ENCODE measurements around the gene F13A1.

F13A1 gene

DNA sequence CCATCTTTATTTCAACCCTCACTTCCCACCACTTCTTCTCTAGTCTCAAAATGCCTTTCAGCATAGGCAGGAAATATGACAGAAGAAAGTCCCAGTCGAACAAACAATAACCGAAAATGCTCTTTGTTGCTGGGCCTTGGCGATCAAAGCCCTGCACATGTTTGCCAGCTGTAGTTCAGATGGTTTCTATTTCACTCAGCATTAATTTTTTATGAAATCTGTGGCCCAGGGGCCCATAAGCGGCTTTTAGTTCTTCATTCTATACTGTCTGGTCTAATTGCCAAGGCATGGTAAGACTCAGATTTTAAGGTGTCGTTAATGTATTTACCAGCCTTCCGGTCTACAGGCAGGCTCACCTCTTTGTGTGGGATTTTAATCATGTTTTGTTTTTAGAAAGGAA, 10.9 kb upstream of the F13A1 start:
- Histone ChIP-seq H3K18ac (ENCODE audit: low read length) (no peak overlapping the region), H3K9me3 (ENCODE audit: insufficient read depth, low read depth, low read length) (no peaks in the 10 kb centered on the region), H3K4me3 (ENCODE audit: low read depth, low read length) (no peak overlapping the region), H4K8ac (ENCODE audit: low read depth, low read length) (no peak overlapping the region), H3K36me3 (ENCODE audit: control insufficient read depth in 1 of 2, insufficient read depth in 2 of 2, low read length in 2 of 2) (no peaks in the 10 kb centered on the region), H3K79me1 (ENCODE audit: low read length) (no peaks in the 10 kb centered on the region), H2BK12ac (ENCODE audit: low read length) (no peak overlapping the region), H3K14ac (ENCODE audit: low read length) (no peak overlapping the region), H3K27me3 (ENCODE audit: insufficient read depth, low read length) (peaks cover 4% of the 10 kb centered on the region), H3K23ac (ENCODE audit: low read length) (no peak overlapping the region), H2AK5ac (ENCODE audit: low read length) (no peak overlapping the region), H2AFZ (ENCODE audit: insufficient read depth, low read length, poor library complexity) (no peak overlapping the region), H3K27ac (ENCODE audit: low read depth, low read length) (no peak overlapping the region), H4K12ac (ENCODE audit: low read depth, low read length) (no peak overlapping the region), H3K4me1 (ENCODE audit: control insufficient read depth in 1 of 2, insufficient read depth in 2 of 2, low read length in 2 of 2) (no peaks in the 10 kb centered on the region), H2BK5ac (ENCODE audit: low read depth, low read length, poor library complexity) (no peak overlapping the region), H4K91ac (ENCODE audit: low read depth, low read length) (no peak overlapping the region), H3K79me2 (ENCODE audit: control insufficient read depth, insufficient read depth, low read length, poor library complexity) (no peaks in the 10 kb centered on the region), H3K9ac (ENCODE audit: low read length) (no peak overlapping the region), H2BK120ac (ENCODE audit: insufficient read depth, low read length, poor library complexity) (no peak overlapping the region), H3K4ac (ENCODE audit: low read depth, low read length) (no peak overlapping the region), H3K4me2 (ENCODE audit: low read length) (no peak overlapping the region)
- no CpG with 5 or more reads among the region's 6 CpGs for WGBS (ENCODE audit: extremely low coverage, insufficient coverage, insufficient read length)
- no peak for DNase-seq

DNA sequence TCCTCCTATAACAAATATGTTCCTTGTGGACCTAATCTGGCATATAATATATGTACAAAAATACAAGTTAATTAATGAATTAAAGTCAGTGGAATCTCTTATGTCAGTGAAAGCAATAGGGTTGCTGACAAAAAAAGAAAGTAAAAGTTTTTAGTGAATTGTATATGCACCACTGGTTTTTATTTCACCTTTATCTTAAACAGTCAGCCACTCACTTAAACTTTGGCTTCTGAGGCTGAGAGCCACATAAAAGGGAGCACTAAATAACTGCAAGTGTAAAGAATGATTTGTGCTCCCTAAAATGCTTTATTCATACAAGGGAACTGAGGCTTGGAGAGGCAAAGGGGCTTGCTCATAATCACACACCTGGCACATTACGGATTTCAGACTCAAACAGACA, 9.9 kb upstream of the F13A1 start:
- Histone ChIP-seq H2BK120ac (ENCODE audit: insufficient read depth, low read length, poor library complexity) (no peak overlapping the region), H3K79me2 (ENCODE audit: control insufficient read depth, insufficient read depth, low read length, poor library complexity) (no peaks in the 10 kb centered on the region), H3K4me3 (ENCODE audit: low read depth, low read length) (no peak overlapping the region), H3K9ac (ENCODE audit: low read length) (no peak overlapping the region), H3K9me3 (ENCODE audit: insufficient read depth, low read depth, low read length) (no peaks in the 10 kb centered on the region), H3K4me1 (ENCODE audit: control insufficient read depth in 1 of 2, insufficient read depth in 2 of 2, low read length in 2 of 2) (no peaks in the 10 kb centered on the region), H4K91ac (ENCODE audit: low read depth, low read length) (no peak overlapping the region), H3K14ac (ENCODE audit: low read length) (no peak overlapping the region), H3K27me3 (ENCODE audit: insufficient read depth, low read length) (peaks cover 4% of the 10 kb centered on the region), H3K18ac (ENCODE audit: low read length) (no peak overlapping the region), H4K12ac (ENCODE audit: low read depth, low read length) (no peak overlapping the region), H3K27ac (ENCODE audit: low read depth, low read length) (no peak overlapping the region), H2BK12ac (ENCODE audit: low read length) (no peak overlapping the region), H3K79me1 (ENCODE audit: low read length) (no peaks in the 10 kb centered on the region), H3K4me2 (ENCODE audit: low read length) (no peak overlapping the region), H3K4ac (ENCODE audit: low read depth, low read length) (no peak overlapping the region), H2AFZ (ENCODE audit: insufficient read depth, low read length, poor library complexity) (no peak overlapping the region), H3K23ac (ENCODE audit: low read length) (no peak overlapping the region), H4K8ac (ENCODE audit: low read depth, low read length) (no peak overlapping the region), H2AK5ac (ENCODE audit: low read length) (no peak overlapping the region), H2BK5ac (ENCODE audit: low read depth, low read length, poor library complexity) (no peak overlapping the region), H3K36me3 (ENCODE audit: control insufficient read depth in 1 of 2, insufficient read depth in 2 of 2, low read length in 2 of 2) (no peaks in the 10 kb centered on the region)
- WGBS (ENCODE audit: extremely low coverage, insufficient coverage, insufficient read length): no CpG with 5 or more reads among the region's 1 CpG
- no peak for DNase-seq

DNA sequence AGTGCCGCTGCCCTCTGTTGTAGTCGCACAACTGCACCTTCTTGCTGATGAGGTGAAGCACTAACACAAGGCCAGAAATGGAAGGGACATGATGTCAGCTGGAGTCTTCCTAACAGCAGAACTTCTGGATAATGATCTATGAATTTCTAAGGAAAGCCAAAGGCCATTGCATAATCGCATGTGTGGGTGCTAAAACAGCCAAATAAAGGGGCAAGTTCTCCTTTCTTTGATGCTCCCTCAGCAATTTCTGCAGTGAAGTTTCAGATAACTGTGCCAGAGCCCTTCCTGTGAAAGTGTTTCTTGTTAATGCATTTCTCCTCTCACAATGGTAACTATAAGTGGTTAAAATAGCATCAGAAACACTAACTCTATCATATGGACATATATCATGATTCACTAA, 8.0 kb upstream of the F13A1 start:
- H2BK12ac ChIP-seq (ENCODE audit: low read length): no peak overlapping the region

DNA sequence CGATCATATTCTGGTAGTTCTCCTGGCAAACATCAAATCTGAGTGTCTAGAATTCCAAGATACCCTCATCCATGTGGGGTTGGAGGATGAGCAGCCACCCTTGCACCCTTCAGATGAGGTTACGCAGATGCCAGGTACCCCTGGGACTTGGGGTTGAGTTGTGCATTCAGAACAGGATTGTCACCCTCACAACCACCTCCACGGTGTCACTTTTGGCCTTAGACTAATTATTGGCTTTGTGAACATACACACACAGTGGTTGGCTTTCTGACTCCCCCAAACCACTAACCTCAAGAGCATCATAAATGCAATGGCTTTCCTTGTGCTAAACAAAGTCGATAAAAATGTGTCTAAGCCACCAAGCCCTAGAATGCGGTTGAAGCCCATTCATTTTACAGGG, 2.9 kb upstream of the F13A1 start:
- H4K91ac ChIP-seq (ENCODE audit: low read depth, low read length): no peak overlapping the region
- H3K9me3 ChIP-seq (ENCODE audit: insufficient read depth, low read depth, low read length): peaks cover 2% of the 10 kb centered on the region
- H2AK5ac ChIP-seq (ENCODE audit: low read length): no peak overlapping the region
- H3K4me1 ChIP-seq (ENCODE audit: control insufficient read depth in 1 of 2, insufficient read depth in 2 of 2, low read length in 2 of 2): peaks cover 0 to 1% of the 10 kb centered on the region in 2 experiments
- no peak overlapping the region for H3K4me3 ChIP-seq (ENCODE audit: low read depth, low read length)
- no peak overlapping the region for H3K27ac ChIP-seq (ENCODE audit: low read depth, low read length)
- no peak overlapping the region for H3K4me2 ChIP-seq (ENCODE audit: low read length)
- H3K23ac ChIP-seq (ENCODE audit: low read length): no peak overlapping the region
- no peak overlapping the region for H4K8ac ChIP-seq (ENCODE audit: low read depth, low read length)
- no peak overlapping the region for H3K9ac ChIP-seq (ENCODE audit: low read length)
- no peak overlapping the region for H2BK120ac ChIP-seq (ENCODE audit: insufficient read depth, low read length, poor library complexity)
- H2AFZ ChIP-seq (ENCODE audit: insufficient read depth, low read length, poor library complexity): no peak overlapping the region
- H4K12ac ChIP-seq (ENCODE audit: low read depth, low read length): no peak overlapping the region
- no peaks in the 10 kb centered on the region for H3K79me2 ChIP-seq (ENCODE audit: control insufficient read depth, insufficient read depth, low read length, poor library complexity)
- H2BK12ac ChIP-seq (ENCODE audit: low read length): no peak overlapping the region
- no peak overlapping the region for H3K14ac ChIP-seq (ENCODE audit: low read length)
- H3K79me1 ChIP-seq (ENCODE audit: low read length): no peaks in the 10 kb centered on the region
- no CpG with 5 or more reads among the region's 5 CpGs for WGBS (ENCODE audit: extremely low coverage, insufficient coverage, insufficient read length)
- H3K4ac ChIP-seq (ENCODE audit: low read depth, low read length): no peak overlapping the region
- H3K36me3 ChIP-seq (ENCODE audit: control insufficient read depth in 1 of 2, insufficient read depth in 2 of 2, low read length in 2 of 2): no peaks in the 10 kb centered on the region
- H2BK5ac ChIP-seq (ENCODE audit: low read depth, low read length, poor library complexity): no peak overlapping the region
- peaks cover 19% of the 10 kb centered on the region for H3K27me3 ChIP-seq (ENCODE audit: insufficient read depth, low read length)
- DNase-seq: no peak
- H3K18ac ChIP-seq (ENCODE audit: low read length): no peak overlapping the region

More for the DNA sequence above, 8.0 kb upstream of the F13A1 start:
- H3K9me3 ChIP-seq (ENCODE audit: insufficient read depth, low read depth, low read length): no peaks in the 10 kb centered on the region
- no peak overlapping the region for H3K23ac ChIP-seq (ENCODE audit: low read length)
- H4K8ac ChIP-seq (ENCODE audit: low read depth, low read length): no peak overlapping the region
- no peak overlapping the region for H3K14ac ChIP-seq (ENCODE audit: low read length)
- no peak overlapping the region for H4K12ac ChIP-seq (ENCODE audit: low read depth, low read length)
- no peak overlapping the region for H3K27ac ChIP-seq (ENCODE audit: low read depth, low read length)
- no peak overlapping the region for H3K9ac ChIP-seq (ENCODE audit: low read length)
- no peak overlapping the region for H2BK5ac ChIP-seq (ENCODE audit: low read depth, low read length, poor library complexity)
- WGBS (ENCODE audit: extremely low coverage, insufficient coverage, insufficient read length): no CpG with 5 or more reads among the region's 3 CpGs
- DNase-seq: no peak
- no peak overlapping the region for H3K4me2 ChIP-seq (ENCODE audit: low read length)
- peaks cover 4% of the 10 kb centered on the region for H3K27me3 ChIP-seq (ENCODE audit: insufficient read depth, low read length)
- H3K4me1 ChIP-seq (ENCODE audit: control insufficient read depth in 1 of 2, insufficient read depth in 2 of 2, low read length in 2 of 2): no peaks in the 10 kb centered on the region
- no peak overlapping the region for H2AFZ ChIP-seq (ENCODE audit: insufficient read depth, low read length, poor library complexity)
- no peak overlapping the region for H3K18ac ChIP-seq (ENCODE audit: low read length)
- H3K79me2 ChIP-seq (ENCODE audit: control insufficient read depth, insufficient read depth, low read length, poor library complexity): no peaks in the 10 kb centered on the region
- H2BK120ac ChIP-seq (ENCODE audit: insufficient read depth, low read length, poor library complexity): no peak overlapping the region
- no peaks in the 10 kb centered on the region for H3K36me3 ChIP-seq (ENCODE audit: control insufficient read depth in 1 of 2, insufficient read depth in 2 of 2, low read length in 2 of 2)
- no peak overlapping the region for H4K91ac ChIP-seq (ENCODE audit: low read depth, low read length)
- no peak overlapping the region for H3K4ac ChIP-seq (ENCODE audit: low read depth, low read length)
- H3K4me3 ChIP-seq (ENCODE audit: low read depth, low read length): no peak overlapping the region
- no peaks in the 10 kb centered on the region for H3K79me1 ChIP-seq (ENCODE audit: low read length)
- no peak overlapping the region for H2AK5ac ChIP-seq (ENCODE audit: low read length)

Data from trophoblast cell (in vitro differentiated cells and primary cell).